AG20443 (cell line): Measurements from ENCODE around the gene GPR37.

ENCODE experiments used
- DNase-seq: peaks from one replicate; pipeline ENCODE4 v3.0.0; 2012; ENCODE audit warnings: low spot score, mixed read lengths

GPR37 gene, protein sequence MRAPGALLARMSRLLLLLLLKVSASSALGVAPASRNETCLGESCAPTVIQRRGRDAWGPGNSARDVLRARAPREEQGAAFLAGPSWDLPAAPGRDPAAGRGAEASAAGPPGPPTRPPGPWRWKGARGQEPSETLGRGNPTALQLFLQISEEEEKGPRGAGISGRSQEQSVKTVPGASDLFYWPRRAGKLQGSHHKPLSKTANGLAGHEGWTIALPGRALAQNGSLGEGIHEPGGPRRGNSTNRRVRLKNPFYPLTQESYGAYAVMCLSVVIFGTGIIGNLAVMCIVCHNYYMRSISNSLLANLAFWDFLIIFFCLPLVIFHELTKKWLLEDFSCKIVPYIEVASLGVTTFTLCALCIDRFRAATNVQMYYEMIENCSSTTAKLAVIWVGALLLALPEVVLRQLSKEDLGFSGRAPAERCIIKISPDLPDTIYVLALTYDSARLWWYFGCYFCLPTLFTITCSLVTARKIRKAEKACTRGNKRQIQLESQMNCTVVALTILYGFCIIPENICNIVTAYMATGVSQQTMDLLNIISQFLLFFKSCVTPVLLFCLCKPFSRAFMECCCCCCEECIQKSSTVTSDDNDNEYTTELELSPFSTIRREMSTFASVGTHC

DNA sequence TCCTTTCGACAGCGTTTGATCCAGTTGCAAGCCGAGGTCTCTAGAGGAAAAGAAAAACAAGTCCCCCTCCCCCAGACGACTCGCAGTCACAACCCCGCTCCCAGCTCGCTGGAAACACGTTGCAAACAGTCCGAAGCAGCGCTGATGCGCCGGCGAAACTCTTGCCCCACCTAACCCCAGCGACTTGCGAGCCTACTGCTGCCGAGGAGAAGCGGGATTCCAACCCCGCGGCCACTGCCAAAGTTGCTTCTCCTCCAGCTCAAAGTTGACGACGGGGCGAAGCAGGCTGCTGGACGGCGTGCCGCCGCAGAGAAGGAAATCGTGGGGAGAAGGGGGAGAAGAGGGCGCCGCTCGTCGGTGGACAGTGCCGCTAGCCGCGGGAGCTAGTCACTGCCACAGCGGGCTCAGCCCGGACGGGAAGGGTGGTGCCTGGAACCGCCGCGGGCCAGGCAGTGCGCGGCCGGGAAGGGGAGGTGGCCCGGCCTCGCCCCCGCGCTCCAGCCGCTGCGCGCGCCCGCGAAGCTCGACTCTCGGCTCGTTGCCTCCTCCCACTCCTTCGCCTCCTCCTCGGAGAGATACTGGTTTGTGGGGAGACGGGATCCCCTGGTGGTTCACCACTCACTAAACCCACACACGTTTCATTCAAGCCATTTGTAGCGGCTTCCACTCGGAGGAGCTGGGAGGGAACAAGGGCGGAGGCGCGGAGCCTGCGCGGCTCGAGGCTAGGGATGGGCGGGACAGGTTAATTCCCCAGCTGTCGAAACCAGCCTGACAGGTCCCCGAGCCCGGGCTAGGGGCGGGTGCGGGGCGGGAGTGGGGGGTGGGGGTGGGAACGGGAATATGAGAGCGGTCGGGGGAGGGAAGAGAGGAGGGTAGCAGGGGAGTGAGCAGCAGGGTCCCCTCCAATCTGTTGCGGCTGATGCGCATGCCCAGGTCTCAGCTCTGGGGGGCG is at the start of gene GPR37:
GPR37 (minus strand) TSS at position 392 of the 952 bp plus-strand sequence. CDS start 816 bp downstream, outside the sequence.
- peak; percentile 79 for DNase-seq

DNA sequence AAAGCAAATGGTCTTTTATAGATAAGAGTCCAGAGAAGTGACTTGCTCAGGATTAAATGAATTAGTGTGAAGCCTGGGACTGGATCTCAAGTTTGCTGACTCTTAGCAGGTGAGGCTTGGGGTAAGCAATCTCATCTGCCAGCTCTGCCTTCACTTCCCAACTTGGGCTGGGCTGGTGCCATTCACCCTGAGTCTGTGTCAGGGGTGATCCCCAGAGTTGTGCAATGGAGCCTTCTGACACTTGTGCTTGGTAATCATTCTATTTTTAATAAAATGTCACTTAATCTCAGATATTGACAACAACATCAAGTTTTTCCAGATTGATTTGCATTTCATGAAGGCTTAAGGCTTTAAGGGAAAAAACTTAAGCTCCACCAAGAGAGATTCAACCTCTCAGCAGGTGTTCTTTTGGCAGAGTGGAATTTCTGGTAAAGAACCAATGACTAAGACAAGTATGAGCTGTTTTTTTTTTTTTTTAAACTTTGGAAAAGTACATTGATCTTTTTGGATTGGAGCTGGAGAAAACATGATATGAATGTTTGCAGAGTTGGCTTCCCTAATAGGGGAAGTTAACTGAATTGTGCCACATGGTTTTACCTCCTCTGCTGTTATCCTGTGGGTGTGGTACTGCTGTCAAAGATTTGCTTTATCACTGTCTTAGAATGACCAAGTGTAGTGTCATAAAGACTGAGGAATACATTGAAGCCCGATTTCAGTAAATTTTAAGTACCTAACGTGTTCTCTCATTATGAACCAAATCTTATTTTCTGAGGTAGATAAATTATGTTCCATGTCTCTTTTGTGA is 48.6 kb upstream of the GPR37 start:
- DNase-seq = no peak

DNA sequence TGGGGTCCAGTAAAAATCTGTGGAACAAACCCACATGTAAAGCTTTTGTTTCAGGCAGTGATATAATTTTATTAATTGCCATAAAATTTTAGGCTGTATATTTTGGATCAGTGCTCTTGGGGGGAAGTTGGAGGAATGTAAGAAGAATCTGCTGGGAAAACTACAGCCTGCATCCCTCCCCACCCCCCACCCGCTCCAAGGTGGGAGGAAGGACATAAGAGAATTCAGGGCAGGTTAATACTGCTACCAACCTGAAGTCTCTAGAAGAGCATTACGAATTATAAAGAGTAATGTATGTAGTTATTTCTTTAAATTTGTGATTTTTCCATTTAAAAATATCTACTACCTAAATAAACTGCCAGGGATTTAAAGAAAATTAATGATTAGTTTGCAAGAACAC is 47.2 kb upstream of the GPR37 start:
- no peak for DNase-seq

DNA sequence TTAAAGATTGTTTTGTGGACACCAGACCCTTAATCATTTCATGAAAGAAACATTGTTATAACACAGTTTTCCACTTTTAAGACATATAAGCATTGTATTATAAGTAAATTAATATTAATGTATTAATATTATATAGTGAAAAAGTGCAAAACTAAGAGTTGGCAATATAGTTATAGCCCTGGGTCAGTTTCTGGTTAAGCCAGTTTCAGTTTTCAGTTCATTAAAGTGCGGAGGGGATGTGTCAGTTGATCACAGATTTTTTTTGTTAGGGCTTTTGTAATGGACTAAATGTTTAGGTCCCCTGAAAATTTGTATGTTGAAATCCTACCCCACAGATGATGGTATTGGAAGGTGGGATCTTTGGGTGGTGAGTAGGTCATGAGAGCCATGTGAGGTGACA is 45.7 kb upstream of the GPR37 start:
- DNase-seq = no peak

DNA sequence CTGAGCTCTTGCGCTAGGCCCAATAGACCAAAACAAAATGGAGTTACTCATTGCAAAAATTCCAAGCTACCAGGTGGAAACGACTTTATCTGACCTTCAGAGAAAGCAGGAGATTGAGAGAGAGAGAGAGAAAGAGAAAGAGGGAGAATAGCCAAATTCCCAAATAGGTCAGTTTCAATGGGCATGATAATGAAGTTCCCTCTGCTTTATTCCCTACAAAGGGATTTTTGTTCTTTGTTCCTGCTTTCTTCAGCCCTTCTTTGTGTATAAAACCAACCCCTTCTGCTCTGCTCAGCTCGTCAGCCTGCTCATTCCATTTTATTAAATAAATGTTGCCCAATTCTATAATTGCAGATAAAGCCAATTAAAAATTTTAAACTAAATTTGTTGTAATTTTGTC is 45.0 kb upstream of the GPR37 start:
- DNase-seq = no peak

DNA sequence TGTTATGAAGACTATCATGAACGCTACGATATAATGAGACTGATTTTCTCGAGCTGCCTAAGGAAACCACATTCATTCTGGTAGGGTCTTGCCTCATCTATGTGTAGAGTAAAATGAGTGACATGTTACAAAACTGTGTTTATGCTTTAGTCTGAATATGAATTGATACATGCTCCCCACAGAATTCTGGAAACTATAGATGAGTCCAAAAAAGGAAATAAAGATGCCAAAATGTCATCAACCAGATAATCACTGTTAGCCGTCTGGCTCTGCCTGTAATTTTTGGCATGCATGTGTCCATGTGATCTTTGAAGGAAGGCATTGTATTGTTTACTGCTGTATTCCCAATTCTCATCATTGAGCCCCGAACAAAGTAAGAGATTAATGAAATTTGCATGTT is 42.6 kb upstream of the GPR37 start:
- DNase-seq = no peak

DNA sequence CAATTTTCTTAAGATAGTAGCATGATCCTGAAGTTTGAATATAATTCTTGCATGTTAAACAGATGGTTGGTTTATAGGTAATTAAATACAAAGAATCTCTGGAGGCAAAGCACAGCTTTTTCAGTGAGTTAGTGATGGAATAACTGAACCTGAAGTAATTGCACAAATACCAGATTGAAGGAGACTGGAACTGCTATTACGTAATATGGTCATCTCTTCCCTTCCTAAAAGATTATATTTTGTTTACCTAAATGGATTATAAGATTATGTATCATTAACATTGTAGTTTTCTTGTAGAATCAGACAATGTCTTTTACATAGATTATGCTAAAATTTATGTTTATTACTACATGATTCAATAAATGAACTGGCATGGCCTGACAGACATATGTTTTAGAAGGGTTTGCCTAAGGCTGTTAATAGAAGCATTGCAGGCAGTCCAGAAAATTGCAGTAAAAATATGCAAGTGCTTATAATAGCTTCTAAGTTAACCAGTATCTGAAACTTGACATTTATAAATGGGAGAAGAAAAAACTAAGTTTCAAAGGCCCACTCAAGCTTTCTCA is 35.8 kb upstream of the GPR37 start:
- no peak for DNase-seq

DNA sequence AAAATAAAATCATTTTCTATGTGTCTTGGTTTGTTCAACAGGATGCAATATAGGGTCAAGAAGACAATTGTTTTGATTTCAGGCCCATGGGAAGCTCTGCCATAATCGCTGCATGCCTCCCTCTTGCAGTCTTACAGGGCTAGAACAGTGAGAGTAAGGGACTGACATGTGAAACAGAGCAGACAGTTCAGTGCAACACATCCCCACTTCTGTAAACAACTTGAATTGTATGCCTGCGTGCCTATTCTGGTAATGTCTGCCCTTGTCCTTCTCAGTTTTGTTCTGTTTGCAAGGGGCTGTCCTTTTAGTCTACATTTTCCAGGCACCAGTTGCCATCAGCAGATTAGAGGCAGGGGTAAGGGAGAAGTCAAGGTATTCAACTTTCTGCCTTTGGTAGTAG is 34.8 kb upstream of the GPR37 start:
- no peak for DNase-seq

DNA sequence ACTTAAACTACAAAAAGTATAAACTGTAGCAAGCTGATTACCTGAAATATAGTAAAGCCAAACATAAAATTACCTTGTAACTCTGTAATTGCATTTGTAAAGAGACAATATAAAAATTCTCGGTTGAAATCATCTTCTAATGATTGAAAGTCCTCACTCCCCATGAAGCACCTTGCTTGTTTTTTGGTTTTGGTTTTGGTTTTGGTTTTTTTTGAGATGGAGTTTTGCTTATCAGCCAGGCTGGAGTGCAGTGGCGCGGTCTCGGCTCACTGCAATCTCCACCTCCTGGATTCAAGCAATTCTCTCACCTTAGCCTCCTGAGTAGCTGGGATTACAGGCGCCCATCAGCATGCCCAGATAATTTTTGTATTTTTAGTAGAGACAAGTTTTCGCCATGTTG is 33.9 kb upstream of the GPR37 start:
- DNase-seq = no peak

DNA sequence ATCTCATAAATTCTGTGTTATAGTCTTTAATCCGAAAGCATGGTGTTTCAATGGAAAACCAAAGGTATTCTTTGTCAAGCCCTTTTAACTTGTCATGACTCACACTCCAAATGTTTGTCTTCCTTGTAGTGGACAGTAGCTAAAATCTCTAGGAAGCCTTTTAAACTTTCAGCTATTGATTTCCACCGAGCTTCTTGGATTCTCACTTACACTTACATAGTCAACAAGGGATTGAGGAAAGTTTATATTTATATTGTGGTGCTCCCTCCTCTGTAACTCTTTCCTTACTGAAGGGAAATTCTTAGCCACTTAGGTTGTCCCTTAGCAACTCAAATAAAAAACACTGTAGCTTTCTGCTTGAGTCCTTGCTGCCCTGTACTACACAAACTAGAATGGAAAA is 31.2 kb upstream of the GPR37 start:
- DNase-seq = no peak

DNA sequence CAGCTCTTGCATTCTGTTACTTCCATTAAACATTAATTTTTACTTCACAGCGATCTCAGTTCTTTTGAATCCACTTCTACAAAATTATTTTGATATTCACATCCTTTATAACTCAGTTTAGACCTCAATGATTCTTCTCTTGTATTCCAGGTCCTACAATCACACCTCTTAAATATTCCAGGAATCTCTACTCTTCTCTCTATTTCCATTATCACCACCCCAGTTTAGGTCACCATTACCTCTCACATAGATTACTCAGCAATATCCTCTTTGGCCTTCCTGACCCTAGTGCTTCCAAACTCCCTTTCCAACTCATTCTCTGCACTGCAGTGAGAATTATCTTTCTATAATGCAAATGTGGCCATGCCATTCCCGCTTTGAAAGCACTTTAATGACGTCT is 27.1 kb upstream of the GPR37 start:
- DNase-seq = no peak

DNA sequence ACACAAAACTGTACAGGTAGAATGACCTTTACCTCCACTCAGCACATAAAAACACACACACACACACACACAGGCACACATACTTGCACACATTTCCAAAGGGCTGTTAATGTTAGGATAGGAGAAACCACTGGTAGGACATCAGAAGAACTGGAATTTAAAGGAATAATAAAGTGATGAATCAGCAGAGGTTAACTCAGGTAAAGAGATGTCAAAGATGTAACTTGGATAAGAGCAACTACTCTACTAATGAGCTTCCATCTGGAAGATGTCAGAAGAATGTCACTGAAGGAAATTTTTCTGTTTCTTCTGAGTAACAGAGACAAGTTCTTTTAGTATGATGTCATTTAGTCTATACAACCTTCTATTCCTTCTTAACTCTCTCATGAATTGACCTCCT is 26.4 kb upstream of the GPR37 start:
- DNase-seq = no peak

DNA sequence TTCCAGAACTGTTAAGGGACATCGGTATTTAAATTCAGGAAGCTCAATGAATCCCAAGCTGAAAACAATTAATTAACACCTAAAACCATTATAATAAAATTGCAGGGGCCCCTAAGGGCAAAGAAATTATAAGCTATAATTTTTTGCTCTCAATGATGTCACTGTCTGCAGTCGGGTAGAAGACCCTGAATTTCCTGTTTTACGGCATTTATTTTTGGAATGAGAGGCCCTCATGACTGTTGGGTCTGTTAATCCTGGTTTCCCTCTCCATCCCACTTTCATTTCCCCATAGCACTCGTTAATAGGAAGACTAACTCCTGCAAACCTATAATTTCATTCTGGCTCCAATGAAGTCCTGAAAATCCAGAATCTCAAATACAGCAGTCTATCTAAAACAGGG is 25.8 kb upstream of the GPR37 start:
- no peak for DNase-seq

DNA sequence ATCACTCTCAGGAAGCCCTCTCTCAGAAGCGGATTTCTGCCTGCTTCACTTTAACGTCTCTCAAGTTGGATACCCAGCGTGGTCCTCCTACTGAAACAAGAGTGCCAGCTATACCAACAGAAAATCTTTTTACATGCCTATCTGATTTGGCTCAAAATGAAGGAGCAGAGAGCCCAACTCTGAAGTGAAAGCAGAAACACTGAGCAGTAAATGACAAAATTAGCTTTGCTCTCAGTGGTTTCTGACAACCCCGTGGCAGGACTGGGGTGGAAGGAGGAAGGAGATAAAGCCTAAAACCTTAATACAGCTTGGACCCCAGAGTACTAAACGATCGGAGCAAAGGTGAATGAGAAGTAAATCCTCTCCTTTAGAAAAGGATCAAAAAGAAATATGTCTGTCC is 25.1 kb upstream of the GPR37 start:
- no peak for DNase-seq

DNA sequence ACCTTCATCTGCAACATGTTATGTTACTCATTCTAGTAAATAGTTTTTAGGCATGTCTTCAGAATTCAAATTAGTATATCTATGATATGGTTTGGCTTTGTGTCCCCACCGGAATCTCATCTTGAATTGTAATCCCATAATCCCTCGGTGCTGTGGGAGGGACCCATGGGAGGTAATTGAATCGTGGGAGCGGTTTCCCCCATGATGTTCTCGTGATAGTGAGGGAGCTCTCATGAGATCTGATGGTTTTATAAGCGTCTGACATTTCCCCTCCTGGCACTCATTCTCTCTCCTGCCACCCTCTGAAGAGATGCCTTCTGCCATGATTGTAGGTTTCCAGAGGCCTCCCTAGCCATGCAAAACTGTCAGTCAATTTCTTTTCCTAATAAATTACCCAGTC is 20.4 kb upstream of the GPR37 start:
- DNase-seq = no peak

DNA sequence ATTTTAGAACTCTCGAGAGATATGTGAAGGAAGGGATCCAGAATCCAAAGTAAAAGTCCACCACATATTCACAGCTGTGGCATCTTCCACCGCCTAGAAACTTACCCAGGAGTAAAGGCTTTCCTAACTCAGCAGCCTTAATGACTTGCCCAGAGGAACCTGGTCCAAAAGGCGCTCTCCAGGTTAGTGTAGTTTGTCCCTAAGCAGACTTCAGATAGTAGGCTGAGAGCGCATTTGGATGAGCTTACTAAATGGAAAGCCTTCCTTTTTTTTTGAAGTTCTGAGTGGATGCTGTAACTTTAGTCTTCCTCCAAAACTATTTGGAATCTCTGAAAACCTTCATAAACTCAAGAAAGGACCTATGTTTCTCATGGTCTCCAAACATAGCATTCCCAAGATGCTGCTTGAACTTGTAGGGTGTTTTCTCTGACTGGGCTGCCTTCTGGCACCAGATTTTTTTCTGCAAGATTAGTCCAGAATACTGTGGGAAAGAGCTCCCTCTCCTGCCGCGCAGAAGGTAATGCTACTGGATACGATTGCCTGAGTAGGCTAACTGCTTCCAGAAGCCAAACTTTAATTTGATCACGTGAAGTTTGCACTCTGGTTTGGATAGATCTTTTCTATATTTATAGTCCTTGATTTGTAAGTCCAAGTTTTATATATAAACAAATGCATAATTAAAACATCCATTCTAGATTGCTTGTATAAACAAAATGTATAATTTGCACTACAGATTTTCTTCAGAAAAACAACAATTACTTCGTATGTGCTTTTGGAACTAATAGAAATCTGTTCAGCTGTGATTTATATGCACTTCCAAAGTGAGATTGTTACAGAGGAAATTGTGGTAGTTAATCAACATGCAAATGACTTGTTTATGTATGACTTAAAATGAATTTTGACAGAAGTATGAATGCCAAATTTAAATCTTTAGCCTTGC is 19.6 kb upstream of the GPR37 start:
- peak; percentile 77 for DNase-seq

DNA sequence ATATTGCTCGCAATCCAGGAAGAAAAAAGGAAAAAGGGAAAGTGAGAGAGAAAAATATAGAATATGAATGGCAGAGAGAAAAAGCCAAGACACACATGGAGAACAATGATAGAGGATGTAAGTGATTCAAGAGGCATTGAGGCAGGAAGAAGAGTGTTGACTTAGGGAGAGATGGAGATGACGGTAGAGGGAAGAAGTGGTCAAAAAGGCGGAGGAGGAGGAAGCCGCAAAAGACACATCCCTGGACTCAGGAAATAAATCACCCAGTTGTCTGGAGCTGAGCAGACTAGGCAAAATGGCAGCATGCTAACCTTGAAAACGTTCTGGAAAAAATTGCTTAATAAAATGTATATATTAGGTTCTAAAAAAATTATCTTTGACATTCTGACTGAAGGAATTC is 17.7 kb upstream of the GPR37 start:
- no peak for DNase-seq

DNA sequence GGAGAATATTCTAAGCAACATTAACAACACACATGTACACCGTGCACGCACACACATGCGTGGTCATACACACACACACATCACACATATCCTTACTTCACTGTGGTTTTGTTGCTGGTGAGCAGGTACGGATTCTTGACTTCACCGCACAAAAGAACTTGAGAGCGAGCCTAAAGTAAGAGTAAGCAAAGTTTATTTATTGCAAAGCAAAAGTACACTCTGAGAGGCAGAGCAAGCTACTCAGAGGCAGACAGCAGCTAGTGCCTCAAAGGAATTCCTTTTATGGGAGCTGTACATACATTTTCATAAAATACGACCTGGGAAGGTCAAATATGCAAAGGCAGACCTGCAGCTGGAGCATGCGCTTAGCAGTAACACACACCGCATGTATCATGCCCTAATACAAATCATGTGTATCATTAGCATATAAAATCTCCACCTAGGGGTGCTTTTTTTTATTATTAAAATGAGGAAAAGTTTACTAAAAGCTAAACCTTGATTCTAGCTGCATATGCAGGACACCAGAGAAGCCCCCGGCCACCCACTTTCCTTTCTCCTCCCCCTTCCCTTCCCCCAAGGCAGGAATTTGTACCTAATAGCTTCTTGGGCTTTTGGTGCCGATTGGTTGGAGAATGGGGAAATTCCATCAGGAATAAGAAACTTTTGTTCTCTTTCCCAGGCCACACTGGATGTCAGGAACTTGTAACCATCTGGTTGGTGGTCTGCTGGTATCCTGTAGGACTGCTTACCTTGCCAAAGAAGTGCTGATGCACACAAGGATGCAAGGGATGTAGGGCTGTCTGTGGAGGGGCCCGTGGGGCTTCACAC is 16.5 kb upstream of the GPR37 start:
- DNase-seq = no peak

DNA sequence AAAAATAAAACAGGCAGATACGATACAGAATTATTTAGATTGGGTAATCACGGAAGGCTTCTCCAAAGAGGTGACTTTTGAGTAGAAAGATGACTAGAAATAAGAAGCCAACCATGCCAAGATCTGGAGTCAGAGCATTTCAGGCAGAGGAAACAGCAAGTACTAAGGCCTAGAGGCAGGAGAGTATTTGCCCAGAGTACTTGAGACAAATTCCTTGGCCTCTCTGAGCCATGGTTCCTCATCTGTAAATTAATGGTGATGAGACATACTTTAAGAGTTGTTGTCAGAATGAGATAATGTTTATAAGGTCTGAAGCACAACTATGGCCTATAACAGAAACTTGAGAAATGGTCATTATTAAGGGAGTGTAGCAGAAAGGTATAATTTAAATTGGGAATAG is 15.8 kb upstream of the GPR37 start:
- no peak for DNase-seq

DNA sequence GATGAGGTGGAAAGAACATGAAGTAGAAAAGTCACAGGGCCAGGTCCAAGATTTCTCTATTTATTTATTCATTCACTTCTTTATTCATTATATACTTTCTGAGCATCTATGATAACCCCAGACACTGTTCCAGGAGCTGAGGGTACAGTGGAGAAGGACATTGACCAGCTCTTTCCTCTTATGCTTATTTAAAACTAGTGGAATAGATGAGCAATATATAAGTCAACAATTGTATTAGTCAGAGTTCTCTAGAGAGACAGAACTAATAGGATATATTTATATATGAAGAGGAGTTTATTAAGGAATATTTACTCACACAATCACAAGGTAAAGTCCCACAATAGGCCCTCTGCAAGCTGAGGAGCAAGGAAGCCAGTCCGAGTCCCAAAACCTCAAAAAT is 15.0 kb upstream of the GPR37 start:
- no peak for DNase-seq
